EH (cell line): ENCODE data around the gene CNGA2.

Source experiments
- DNase-seq: peaks from one replicate; pipeline ENCODE4 v3.0.0-alpha.2; 2015; ENCODE audit warnings: low read depth

Gene CNGA2

GRCh38 chrX:151712253-151712652, 22.3 kb upstream of the CNGA2 start:
- DNase-seq, result no peak

- DNase-seq, result peak; percentile 18
Observed at GRCh38 chrX:151713849-151714248, 20.7 kb upstream of the CNGA2 start.

- no peak for DNase-seq
Observed at GRCh38 chrX:151714362-151714761, 20.2 kb upstream of the CNGA2 start.

GRCh38 chrX:151715752-151716151, 18.8 kb upstream of the CNGA2 start, which contains the start of gene FATE1:
Gene FATE1 (plus strand): TSS chrX:151716035. CDS start chrX:151716120, 85 bp downstream.
- no peak for DNase-seq

GRCh38 chrX:151722241-151722846, 12.2 kb upstream of the CNGA2 start:
- DNase-seq, result peak; percentile 17

- no peak for DNase-seq
Observed at GRCh38 chrX:151723156-151723760, 11.3 kb upstream of the CNGA2 start.

GRCh38 chrX:151724563-151725337, 9.8 kb upstream of the CNGA2 start:
- no peak for DNase-seq

- no peak for DNase-seq
Observed at GRCh38 chrX:151725338-151725614, 9.3 kb upstream of the CNGA2 start.

GRCh38 chrX:151726751-151727150, 7.8 kb upstream of the CNGA2 start:
- no peak for DNase-seq

- no peak for DNase-seq
Observed at GRCh38 chrX:151727346-151727745, 7.2 kb upstream of the CNGA2 start.

GRCh38 chrX:151729056-151729725, 5.4 kb upstream of the CNGA2 start:
- no peak for DNase-seq

GRCh38 chrX:151735219-151735618, 673 bp downstream of the CNGA2 start:
- no peak for DNase-seq

GRCh38 chrX:151736685-151737084, 2.1 kb downstream of the CNGA2 start:
- no peak for DNase-seq

- DNase-seq, result no peak
Observed at GRCh38 chrX:151737494-151737893, 2.9 kb downstream of the CNGA2 start.

- DNase-seq, result no peak
Observed at GRCh38 chrX:151738751-151739150, 4.2 kb downstream of the CNGA2 start.

GRCh38 chrX:151741606-151742005, 7.1 kb downstream of the CNGA2 start:
- no peak for DNase-seq

GRCh38 chrX:151742311-151742710, 7.8 kb downstream of the CNGA2 start:
- DNase-seq, result no peak

- DNase-seq, result no peak
Observed at GRCh38 chrX:151743651-151744470, 9.3 kb downstream of the CNGA2 start.

- DNase-seq, result no peak
Observed at GRCh38 chrX:151745651-151746050, 11.1 kb downstream of the CNGA2 start.

GRCh38 chrX:151746502-151746901, 12.0 kb downstream of the CNGA2 start:
- DNase-seq, result no peak

GRCh38 chrX:151750511-151750910, 16.0 kb downstream of the CNGA2 start:
- no peak for DNase-seq

GRCh38 chrX:151752847-151753246, 18.3 kb downstream of the CNGA2 start:
- no peak for DNase-seq
